B cell (primary cell): ENCODE data around the gene TBCD.

ENCODE experiments used
- EZH2 ChIP-seq: IDR thresholded peaks from 2 replicates; pipeline ENCODE4 v1.6.1; 2012; ENCODE audit warnings: borderline replicate concordance, low read depth, mild to moderate bottlenecking, moderate library complexity, low read length; ENCODE audit not compliant: insufficient read depth, poor library complexity, severe bottlenecking
- TF ChIP-seq, protein P1 (sequence below): fragments of 200-600 bp; IDR thresholded peaks from one replicate; pipeline ENCODE4 v1.8.0; 2022; ENCODE audit warnings: antibody characterized with exemption, mild to moderate bottlenecking

DNA sequence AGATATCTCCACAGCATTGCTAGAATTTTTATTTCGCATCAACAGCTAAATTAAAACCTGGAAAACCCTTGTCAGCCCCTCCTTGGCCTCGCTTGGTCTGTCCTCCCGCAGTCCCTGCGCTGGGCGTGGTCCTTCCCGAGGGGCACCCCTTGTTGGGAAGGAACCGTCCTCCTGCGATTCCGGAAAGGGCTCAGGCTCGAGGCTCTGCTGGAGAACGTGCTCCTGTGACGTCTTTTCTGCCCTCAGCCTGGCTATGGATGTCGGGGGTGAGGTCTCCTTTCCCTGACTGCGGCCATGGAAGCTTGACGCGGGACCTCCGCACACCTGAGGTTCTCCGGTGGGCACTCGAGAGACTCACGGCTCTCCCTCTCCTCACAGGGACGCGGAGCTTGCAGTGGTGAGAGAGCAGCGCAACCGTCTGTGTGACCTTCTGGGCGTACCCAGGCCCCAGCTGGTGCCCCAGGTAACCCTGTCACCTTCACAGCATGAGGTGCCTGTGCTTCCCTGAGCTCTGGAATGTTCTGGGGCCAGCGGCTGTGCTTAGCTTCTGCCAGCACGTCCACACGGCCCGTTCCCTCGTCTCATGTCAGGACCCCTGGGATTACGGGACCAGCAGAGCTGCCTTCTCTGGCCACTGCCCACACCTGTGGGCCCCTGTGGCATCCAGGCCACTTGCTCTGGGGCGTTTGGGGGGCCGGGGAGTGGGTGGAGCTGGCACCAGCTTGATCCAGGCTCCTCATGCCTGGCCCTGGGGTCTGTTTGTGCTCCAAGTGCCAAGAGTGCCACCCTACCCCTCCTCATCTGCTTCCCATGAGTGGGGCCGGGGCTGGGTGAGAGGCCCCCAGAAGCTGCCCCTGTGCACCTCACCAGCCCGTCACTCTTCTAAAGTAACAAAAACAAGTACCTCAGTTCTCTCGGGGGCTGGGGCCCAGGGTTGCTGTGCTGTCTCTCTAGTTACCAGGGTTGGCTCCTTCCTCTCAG is 189.4 kb downstream of the TBCD start:
- TF ChIP-seq, protein P1, sequence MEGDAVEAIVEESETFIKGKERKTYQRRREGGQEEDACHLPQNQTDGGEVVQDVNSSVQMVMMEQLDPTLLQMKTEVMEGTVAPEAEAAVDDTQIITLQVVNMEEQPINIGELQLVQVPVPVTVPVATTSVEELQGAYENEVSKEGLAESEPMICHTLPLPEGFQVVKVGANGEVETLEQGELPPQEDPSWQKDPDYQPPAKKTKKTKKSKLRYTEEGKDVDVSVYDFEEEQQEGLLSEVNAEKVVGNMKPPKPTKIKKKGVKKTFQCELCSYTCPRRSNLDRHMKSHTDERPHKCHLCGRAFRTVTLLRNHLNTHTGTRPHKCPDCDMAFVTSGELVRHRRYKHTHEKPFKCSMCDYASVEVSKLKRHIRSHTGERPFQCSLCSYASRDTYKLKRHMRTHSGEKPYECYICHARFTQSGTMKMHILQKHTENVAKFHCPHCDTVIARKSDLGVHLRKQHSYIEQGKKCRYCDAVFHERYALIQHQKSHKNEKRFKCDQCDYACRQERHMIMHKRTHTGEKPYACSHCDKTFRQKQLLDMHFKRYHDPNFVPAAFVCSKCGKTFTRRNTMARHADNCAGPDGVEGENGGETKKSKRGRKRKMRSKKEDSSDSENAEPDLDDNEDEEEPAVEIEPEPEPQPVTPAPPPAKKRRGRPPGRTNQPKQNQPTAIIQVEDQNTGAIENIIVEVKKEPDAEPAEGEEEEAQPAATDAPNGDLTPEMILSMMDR = no peak
- no peak for TF ChIP-seq EZH2
